OCI-LY7 (cell line): ENCODE results near the gene TNFAIP1. TPM values are rescaled to one million over a fixed set of nuclear protein-coding genes. Genes with fewer than 3 reads are reported as not detected.
A peak's percentile ranks its signal among the peaks of the same experiment; 100 is the strongest.

Experiments used
- BruUV-seq: library from RNA; stranded (reverse); fragments of 400-500 nt; replicated peaks from 2 replicates; lab custom pipeline; 2021; lab: Mats Ljungman, UMichigan
- CTCF ChIA-PET: fragments of 300-600 bp; sonication (Branson Sonifier 250); formaldehyde crosslinking; loops from one replicate; lab custom pipeline; 2022; ENCODE audit warnings: antibody characterized with exemption; ENCODE audit not compliant: unreplicated experiment; lab: Charles Lee
- POLR2A ChIA-PET: fragments of 300-600 bp; sonication (Branson Sonifier 250); formaldehyde crosslinking; loops from one replicate; lab custom pipeline; 2022; ENCODE audit warnings: antibody characterized with exemption; lab: Charles Lee
- DNase-seq: peaks from one replicate; pipeline ENCODE4 v3.0.0-alpha.2; 2015; ENCODE audit warnings: low spot score
- H2AFZ ChIP-seq: fragments of 200-600 bp; sonication (generic), shearing (Covaris generic); 2 replicates; pipeline ENCODE4 v1.6.1; 2014; ENCODE audit warnings: mild to moderate bottlenecking, antibody characterized with exemption, low read length, moderate library complexity
- H3K27ac ChIP-seq: fragments of 200-600 bp; sonication (generic); 2 replicates; pipeline ENCODE4 v1.5.1; 2014; ENCODE audit warnings: mixed run types, low read depth, mild to moderate bottlenecking, moderate library complexity, low read length, inconsistent platforms; ENCODE audit not compliant: poor library complexity, severe bottlenecking
- H3K36me3 ChIP-seq: fragments of 200-600 bp; sonication (generic); 2 replicates; pipeline ENCODE4 v1.6.1; 2014; ENCODE audit warnings: mild to moderate bottlenecking, antibody characterized with exemption, low read length, moderate library complexity, mixed read lengths; ENCODE audit not compliant: insufficient read depth
- H3K4me1 ChIP-seq: fragments of 200-600 bp; sonication (generic); 2 replicates; pipeline ENCODE4 v1.5.1; 2014; ENCODE audit warnings: mild to moderate bottlenecking, low read length; ENCODE audit not compliant: insufficient read depth, poor library complexity, severe bottlenecking
- H3K4me2 ChIP-seq: fragments of 200-600 bp; sonication (generic); 2 replicates; pipeline ENCODE4 v1.6.1; 2014; ENCODE audit warnings: mild to moderate bottlenecking, low read length
- H3K4me3 ChIP-seq: fragments of 200-600 bp; sonication (generic); 2 replicates; pipeline ENCODE4 v1.5.1; 2014; ENCODE audit warnings: mild to moderate bottlenecking, low read depth, low read length; ENCODE audit not compliant: poor library complexity, severe bottlenecking
- H3K79me2 ChIP-seq: fragments of 200-600 bp; sonication (generic); 2 replicates; pipeline ENCODE4 v1.6.1; 2016; ENCODE audit warnings: low read depth, mild to moderate bottlenecking, low read length, moderate library complexity, mixed read lengths; ENCODE audit not compliant: insufficient read depth
- H3K9me2 ChIP-seq: fragments of 200-600 bp; sonication (generic); 2 replicates; pipeline ENCODE4 v1.6.1; 2016; ENCODE audit warnings: mild to moderate bottlenecking, low read length, mixed read lengths; ENCODE audit not compliant: insufficient read depth
- H3K9me3 ChIP-seq: fragments of 200-600 bp; sonication (generic); 2 replicates; pipeline ENCODE4 v1.6.1; 2014; ENCODE audit warnings: mild to moderate bottlenecking, mixed run types, low read length, mixed read lengths
- H4K20me1 ChIP-seq: fragments of 200-600 bp; sonication (generic); 2 replicates; pipeline ENCODE4 v1.6.1; 2014; ENCODE audit warnings: mild to moderate bottlenecking, antibody characterized with exemption, low read length, moderate library complexity, mixed read lengths; ENCODE audit not compliant: insufficient read depth
- EZH2phosphoT487 ChIP-seq: fragments of 200-600 bp; sonication (generic); IDR thresholded peaks from 2 replicates; pipeline ENCODE4 v1.6.1; 2018; ENCODE audit warnings: low read depth, borderline replicate concordance, mild to moderate bottlenecking, mixed run types, antibody characterized with exemption, low read length, moderate library complexity, mixed read lengths
- intact Hi-C: fragments of 100-400 bp; cut with micrococcal nuclease; formaldehyde crosslinking; loops from one replicate; pipeline ENCODE4 v1.10.0; 2022; ENCODE audit not compliant: unreplicated experiment
- total RNA-seq, 2 experiments: library from RNA; depleted of rRNA in 1 of 2; stranded (reverse); fragments of >200 nt in 1 of 2; shearing (Covaris generic) in 1 of 2; gene quantifications; 2 replicates each; pipeline ENCODE4 v1.2.3, GENCODE V29; 2014 to 2022
- TF ChIP-seq, protein P1 (sequence below): fragments of 200-600 bp; sonication (generic); conservative IDR thresholded peaks from 2 replicates; pipeline ENCODE4 v1.5.1; 2014; ENCODE audit warnings: mild to moderate bottlenecking, antibody characterized with exemption, low read length, moderate library complexity, mixed read lengths

Gene TNFAIP1
- total RNA-seq, 2 experiments from 2014 or later, result 14.7 to 15.5 TPM

DNA sequence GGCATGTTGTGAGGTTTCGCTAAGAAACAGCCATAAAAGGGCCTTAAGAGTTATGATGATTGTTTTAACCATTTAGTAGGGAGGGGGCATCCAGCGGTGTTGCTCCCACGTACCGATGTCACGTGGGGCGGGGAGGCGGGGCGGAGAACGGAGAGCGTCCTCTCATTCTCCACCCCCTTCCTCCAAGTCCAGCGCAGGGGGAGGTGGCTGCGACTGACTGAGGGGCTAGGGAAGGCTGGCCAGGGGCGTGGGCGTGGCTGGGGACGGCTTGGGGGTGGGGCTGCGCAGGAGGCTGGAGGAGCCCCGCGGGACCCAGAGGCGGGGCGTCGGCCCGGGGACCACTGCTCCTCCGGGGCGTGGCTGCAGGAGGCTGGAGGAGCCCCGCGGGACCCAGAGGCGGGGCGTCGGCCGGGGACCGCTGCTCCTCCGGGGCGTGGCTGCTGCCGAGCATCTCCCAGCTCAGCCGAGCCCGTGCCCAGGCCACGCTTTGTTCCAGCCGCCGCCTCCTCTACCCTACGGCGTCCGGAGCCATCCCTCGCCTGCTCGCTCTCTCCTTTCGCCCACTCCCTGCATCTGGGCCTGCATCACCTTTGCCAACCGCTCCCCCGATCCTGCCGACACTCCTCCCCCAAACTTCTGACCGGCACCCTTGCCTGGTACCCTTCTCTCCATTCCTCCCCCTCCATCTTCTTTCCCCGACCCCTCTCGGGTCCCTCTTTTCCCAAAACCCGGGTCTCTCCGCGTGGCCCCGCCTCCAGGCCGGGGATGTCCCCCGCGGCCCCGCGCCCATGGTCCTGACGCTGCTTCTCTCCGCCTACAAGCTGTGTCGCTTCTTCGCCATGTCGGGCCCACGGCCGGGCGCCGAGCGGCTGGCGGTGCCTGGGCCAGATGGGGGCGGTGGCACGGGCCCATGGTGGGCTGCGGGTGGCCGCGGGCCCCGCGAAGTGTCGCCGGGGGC, 36.0 kb downstream of the TNFAIP1 start, which contains the start of gene SARM1:
SARM1 (plus strand) TSS at position 450 of the 958 bp plus-strand sequence; CDS start at position 789, 339 bp downstream.
- DNase-seq, result peak; percentile 91
- no peaks in the 10 kb centered on the region for H4K20me1 ChIP-seq
- TF ChIP-seq, protein P1, sequence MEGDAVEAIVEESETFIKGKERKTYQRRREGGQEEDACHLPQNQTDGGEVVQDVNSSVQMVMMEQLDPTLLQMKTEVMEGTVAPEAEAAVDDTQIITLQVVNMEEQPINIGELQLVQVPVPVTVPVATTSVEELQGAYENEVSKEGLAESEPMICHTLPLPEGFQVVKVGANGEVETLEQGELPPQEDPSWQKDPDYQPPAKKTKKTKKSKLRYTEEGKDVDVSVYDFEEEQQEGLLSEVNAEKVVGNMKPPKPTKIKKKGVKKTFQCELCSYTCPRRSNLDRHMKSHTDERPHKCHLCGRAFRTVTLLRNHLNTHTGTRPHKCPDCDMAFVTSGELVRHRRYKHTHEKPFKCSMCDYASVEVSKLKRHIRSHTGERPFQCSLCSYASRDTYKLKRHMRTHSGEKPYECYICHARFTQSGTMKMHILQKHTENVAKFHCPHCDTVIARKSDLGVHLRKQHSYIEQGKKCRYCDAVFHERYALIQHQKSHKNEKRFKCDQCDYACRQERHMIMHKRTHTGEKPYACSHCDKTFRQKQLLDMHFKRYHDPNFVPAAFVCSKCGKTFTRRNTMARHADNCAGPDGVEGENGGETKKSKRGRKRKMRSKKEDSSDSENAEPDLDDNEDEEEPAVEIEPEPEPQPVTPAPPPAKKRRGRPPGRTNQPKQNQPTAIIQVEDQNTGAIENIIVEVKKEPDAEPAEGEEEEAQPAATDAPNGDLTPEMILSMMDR, result no peak
- TF ChIP-seq EZH2phosphoT487, result no peak
- H3K36me3 ChIP-seq, result no peaks in the 10 kb centered on the region
- intact Hi-C loops, result loop anchor here (1.0 to 2.0 kb wide), 2 partner anchors 14 to 37 kb away; partner anchors contain the start of genes IFT20, POLDIP2 and TNFAIP1
- ChIA-PET POLR2A (interaction anchor here (0.6 to 2.7 kb wide), 2 partner anchors 10 to 14 kb away, joined by 3 to 11 read pairs; partner anchors contain the start of gene POLDIP2), CTCF (no interaction called here)
- peaks cover 20% of the 10 kb centered on the region for H3K4me1 ChIP-seq
- no TSS peak for BruUV-seq
- peak within 1 kb of the TSS; percentile 91 for H3K4me2 ChIP-seq
- no peaks in the 10 kb centered on the region for H3K9me3 ChIP-seq
- peak within 1 kb of the TSS; percentile 80 for H3K4me3 ChIP-seq
- H2AFZ ChIP-seq, result peak within 1 kb of the TSS; percentile 72
- no peaks in the 10 kb centered on the region for H3K79me2 ChIP-seq
- H3K27ac ChIP-seq, result peak within 1 kb of the TSS; percentile 32
- H3K9me2 ChIP-seq, result no peaks in the 10 kb centered on the region

DNA sequence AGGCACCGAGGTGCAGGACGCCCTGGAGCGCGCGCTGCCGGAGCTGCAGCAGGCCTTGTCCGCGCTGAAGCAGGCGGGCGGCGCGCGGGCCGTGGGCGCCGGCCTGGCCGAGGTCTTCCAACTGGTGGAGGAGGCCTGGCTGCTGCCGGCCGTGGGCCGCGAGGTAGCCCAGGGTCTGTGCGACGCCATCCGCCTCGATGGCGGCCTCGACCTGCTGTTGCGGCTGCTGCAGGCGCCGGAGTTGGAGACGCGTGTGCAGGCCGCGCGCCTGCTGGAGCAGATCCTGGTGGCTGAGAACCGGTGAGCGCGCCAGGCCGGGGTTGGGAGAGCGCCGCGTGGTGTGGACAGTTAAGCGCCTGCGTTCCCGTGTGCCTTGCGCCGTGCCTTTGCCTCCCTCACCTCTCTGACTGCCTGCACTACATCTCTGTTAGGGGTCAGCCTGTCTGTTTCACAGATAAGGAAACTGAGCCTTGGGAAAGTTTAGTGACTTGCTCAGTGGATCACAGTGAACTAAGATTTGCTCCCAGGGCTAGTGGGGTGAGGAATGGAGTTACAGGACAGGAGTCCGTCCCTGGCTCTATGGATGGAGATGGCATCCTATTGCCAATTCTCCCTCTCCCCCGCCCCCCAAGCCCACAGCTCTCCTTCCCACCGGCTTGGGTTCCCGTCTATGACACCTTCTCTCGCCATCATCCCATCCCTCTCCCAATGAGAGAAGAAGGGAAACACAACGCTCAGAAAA, 36.8 kb downstream of the TNFAIP1 start:
- TF ChIP-seq EZH2phosphoT487, result no peak
- TF ChIP-seq, protein P1, result no peak
- Histone ChIP-seq H3K27ac (peak overlapping the region; percentile 30), H3K9me2 (no peaks in the 10 kb centered on the region), H4K20me1 (no peaks in the 10 kb centered on the region), H2AFZ (peak overlapping the region; percentile 72), H3K4me2 (peak overlapping the region; percentile 91), H3K4me3 (peak overlapping the region; percentile 80), H3K9me3 (no peaks in the 10 kb centered on the region), H3K36me3 (no peaks in the 10 kb centered on the region), H3K79me2 (no peaks in the 10 kb centered on the region), H3K4me1 (peaks cover 20% of the 10 kb centered on the region)
- intact Hi-C loops, result no loop called here
- peak; percentile 41 for DNase-seq
- BruUV-seq, result no TSS peak
- ChIA-PET CTCF (no interaction called here), POLR2A (no interaction called here)
